HFF-Myc (cell line): ENCODE measurements around the gene LSM4.

ENCODE experiments used
- DNase-seq: peaks from one replicate; pipeline ENCODE4 v3.0.0-alpha.2; 2011; ENCODE audit warnings: low read depth; ENCODE audit errors: extremely low read depth
- H3K4me3 ChIP-seq: replicated peaks from 2 replicates; pipeline ENCODE4 v1.5.1; 2011; ENCODE audit warnings: low read depth, mild to moderate bottlenecking, control low read depth, low read length
- CTCF ChIP-seq: IDR thresholded peaks from 2 replicates; pipeline ENCODE4 v1.5.1; 2012; ENCODE audit warnings: mild to moderate bottlenecking, low read depth, low read length, control low read depth; ENCODE audit errors: missing control alignments

The LSM4 gene

GRCh38 chr19:18321734-18322102 is 1.2 kb downstream of the LSM4 start:
- no peak for DNase-seq
- peak overlapping the region; percentile 74 for H3K4me3 ChIP-seq
- no peak for TF ChIP-seq CTCF

- H3K4me3 ChIP-seq: peak overlapping the region; percentile 74
- no peak for TF ChIP-seq CTCF
- DNase-seq: no peak
Measured at GRCh38 chr19:18320865-18321733, 1.8 kb downstream of the LSM4 start.

GRCh38 chr19:18319591-18320135 is 3.2 kb downstream of the LSM4 start:
- DNase-seq: no peak
- no peak for TF ChIP-seq CTCF
- no peak overlapping the region for H3K4me3 ChIP-seq

- DNase-seq: no peak
- TF ChIP-seq CTCF: no peak
- H3K4me3 ChIP-seq: no peak overlapping the region
Measured at GRCh38 chr19:18317961-18318800, 4.7 kb downstream of the LSM4 start.

GRCh38 chr19:18313398-18313797 is 9.5 kb downstream of the LSM4 start:
- H3K4me3 ChIP-seq: no peak overlapping the region
- DNase-seq: no peak
- no peak for TF ChIP-seq CTCF

GRCh38 chr19:18312092-18312534 is 10.8 kb downstream of the LSM4 start:
- no peak for TF ChIP-seq CTCF

More at GRCh38 chr19:18312092-18312534, 10.8 kb downstream of the LSM4 start:
- DNase-seq: no peak
- H3K4me3 ChIP-seq: no peak overlapping the region
